HG03135 (cell line): Measurements from ENCODE around the gene TMEM178B.
"Not testable (repeated sequence)": the region's sequence is repeated elsewhere in the genome, so short reads cannot be mapped to it uniquely, and the experiment has no call there.

ENCODE experiments used
- ATAC-seq: cut with Tn5 transposase; IDR thresholded peaks from one replicate; pipeline ENCODE4 v1.9.1; 2021; ENCODE audit warnings: mild to moderate bottlenecking, moderate library complexity; ENCODE audit not compliant: unreplicated experiment

Gene TMEM178B

DNA sequence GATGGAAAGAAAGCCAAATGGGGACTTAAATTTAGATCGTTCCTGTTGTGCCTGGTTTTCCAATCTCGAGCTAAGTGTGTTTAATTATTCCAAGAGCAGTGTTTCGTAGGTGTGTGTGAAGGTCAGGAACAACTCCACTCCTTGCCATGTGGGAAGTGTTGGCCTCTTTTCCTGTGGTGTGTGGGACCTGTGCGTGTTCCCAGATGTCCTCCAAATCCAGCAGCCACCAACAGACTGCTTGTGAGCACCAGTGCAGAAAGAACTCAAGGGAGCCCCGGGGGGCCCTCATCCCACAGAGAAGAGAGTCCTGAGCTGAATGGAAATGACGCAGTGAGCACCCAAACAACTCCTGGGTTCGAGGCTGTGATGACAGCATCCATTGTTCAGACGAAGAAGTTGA, 227.7 kb downstream of the TMEM178B start:
- no peak for ATAC-seq

DNA sequence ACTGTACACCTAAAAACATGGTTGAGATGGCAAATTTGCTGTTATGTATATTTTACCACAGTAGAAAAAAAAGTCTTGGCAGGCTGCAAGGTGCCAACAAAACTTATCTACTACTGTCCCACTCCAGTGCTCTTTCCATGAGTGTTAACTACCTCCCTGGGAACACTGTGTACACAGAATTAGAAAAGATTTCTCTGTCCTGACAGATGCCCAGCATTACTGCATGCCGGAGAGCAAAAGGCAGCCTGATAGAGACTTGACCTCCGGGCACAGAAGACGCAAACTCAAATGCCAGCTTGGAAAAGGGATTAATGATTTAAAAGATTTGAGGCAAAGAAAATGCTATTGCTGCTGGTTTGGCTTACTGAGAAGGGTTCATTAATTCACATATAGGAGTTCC, 228.8 kb downstream of the TMEM178B start:
- ATAC-seq, result no peak

DNA sequence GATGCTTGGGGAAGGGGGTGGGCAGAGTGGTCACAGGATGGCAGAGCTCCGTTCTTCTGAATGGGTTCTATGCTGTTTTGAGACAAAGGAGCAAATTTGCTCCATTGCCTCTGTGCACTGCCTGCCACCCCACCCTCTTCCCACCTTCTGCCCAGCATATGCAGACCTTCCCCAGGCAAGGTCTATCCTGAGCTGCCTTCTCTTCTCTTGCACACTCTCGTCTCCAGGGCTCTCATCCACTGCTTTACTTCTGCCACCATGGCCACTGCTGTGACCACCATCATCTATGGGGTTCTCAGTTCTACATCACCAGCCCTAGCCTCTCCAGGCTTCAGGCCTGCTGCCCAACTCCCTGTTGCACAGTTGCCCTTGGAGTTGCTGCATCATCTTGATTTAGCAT, 230.4 kb downstream of the TMEM178B start:
- no peak for ATAC-seq

DNA sequence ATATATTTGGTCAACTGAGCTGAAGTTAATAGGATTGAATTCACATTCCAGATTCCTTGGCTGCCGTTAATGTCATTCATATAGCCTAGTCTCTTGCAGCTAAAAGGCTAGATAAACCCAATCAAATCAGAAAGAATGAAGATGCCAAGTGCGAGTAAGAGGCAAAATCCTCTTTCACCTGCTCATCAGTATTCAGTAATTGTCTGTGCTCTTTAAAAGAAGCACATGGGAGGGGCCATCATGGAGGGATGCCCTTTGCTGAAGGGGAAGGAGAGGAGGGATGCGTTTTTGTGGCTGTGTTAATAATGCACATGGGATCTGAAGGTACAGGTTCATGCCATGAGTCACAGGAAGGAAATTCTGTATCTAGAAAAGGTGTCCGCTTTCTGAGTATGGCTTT, 232.2 kb downstream of the TMEM178B start:
- ATAC-seq, result no peak

DNA sequence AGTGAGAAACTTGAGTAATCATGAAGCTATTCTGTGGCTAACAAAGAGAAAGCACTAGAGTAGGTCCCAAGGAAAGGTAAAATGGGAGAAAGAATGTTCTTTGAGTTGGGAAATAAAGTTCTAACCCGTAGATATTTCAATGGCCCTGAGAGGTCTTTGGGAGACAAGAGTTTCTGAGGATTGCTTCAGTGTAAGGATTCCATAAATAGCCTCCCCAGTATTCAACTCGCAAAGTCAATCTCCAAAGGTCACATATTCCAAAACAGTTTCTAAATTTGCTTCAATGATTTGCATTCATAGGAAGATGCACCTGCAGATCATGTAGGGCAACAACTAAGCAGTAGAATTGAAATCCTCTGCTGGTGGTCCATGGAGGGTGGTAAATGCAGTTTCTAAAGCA, 238.5 kb downstream of the TMEM178B start:
- no peak for ATAC-seq

DNA sequence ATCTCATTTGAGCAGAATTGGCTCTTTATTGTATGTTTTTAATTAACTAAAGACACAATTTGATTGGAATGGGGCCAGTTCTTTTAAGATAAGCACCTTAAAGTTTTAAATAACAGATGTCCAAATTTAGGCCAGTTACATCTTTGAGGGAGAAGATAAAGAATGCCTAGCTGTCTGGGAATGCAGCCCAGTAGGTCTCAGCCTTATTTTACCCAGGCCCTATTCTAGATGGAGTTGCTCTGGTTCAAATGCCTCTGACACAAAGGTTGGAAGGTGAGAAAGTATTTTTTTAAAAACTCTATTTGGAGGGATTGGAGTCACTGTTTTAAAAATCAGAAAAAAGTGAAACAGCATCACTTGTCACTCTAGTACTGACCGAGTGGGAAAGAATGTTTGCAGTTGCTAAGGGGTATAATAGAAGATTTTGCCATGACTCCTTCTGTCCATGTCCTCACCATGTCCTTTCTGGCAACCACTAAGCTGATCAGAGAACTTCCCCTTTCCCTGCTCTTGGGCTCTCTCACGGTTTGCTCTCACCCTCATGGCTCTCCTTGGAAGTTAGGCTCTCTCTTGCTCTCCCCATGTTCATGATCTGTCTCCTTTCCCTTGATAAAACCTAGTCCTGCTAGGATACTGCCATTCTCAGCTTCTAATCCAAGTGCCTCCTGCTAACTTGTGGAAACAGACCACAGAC, 239.1 kb downstream of the TMEM178B start:
- ATAC-seq, result no peak

DNA sequence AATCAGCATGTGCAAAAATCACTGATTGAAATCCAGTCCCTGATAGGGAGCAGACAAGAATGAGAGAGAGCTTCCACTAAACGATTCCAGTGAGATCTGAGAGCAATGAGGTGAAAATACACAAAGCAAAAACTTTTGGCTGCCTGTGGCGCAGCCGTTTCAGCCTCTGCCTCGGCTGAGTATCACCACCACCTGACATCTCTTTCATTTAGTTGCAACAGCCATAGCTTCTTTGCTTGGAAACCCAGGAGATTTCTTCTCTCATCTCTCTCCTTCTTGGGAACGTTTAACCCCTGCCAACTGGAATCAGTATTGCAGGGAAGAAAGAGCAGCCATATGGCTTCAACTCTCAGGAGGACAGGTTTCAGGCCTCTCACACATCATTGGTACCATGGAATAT, 240.0 kb downstream of the TMEM178B start:
- ATAC-seq, result no peak

DNA sequence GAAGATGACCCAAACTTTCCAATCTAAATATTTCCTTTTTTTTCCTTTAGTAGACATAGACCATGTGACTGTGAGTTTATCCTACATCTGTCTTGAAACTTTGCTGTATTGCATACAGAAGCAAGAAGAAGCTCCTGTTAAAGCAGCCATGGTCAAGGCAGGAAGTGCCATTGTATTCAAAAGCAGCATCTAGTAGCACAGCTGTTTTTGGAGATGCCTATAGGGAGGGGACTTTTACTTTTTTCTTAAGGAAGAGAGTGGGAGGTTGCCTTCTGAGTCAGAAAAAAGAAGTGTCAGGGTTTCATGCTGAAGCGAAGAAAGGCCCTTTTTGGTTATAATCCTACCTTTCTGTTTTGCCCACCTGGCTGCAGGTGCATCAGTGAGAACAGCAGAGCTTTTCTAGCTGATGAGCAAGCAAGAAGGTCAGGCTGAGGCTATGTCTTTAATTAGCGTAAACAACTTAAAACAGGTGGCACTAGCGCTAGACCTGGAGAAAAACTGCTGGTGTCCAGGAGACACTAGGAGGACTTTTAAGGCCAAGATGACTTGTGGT, 243.2 kb downstream of the TMEM178B start:
- ATAC-seq, result no peak

DNA sequence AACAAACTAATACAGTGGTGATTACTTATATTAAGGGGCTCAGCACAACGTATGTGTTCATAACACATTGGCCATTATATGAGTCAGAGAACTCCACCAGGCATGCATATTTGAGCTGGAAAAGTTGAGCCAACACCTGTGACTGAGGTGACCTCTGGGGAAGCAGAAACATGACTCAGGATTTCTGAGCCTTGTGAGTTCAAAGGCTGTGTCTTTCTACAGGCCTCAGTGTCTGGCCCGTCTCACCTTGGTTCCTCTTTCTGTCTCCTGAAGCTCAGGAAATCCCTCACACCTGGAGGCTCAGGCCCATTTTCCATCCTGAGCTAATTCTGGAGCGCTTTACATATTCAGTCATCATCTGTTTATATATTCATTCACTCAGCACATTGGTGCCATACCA, 246.4 kb downstream of the TMEM178B start:
- ATAC-seq, result no peak

DNA sequence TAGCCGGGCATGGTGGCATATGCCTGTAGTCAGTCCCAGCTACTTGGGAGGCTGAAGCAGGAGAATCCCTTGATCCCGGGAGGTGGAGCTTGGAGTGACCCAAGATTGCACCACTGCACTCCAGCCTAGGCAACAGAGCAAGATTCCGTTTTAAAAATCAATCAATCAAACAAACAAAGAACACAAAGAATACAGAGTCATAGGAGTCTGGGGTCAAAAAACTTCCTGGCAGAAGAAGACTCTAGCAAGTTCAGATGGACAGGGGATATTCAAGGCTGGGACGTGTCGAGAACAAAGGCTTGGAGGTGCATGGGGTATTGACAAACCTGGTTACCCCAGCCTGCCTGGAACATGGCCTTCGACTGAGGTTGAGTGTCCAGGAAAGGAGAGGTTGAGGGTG, 248.5 kb downstream of the TMEM178B start:
- ATAC-seq, result no peak

DNA sequence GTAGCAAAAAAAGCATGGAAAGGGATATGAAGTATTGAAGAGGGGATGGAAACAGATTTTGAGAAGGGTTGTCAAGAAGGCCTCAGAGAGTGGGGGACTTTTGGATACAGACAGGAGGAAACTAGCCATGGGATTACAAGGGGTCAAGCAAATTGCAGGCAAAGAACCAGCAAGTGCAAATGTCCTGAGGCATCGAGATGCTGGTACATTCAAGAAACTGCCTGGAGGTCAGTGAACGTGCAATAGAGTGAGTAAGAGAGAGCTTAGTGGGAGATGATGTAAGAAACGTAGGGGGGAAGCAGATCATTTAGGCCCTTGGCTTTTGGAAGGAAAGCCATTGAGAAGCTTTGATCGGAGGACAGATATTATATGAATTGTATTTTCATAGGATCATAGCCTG, 250.0 kb downstream of the TMEM178B start:
- no peak for ATAC-seq

DNA sequence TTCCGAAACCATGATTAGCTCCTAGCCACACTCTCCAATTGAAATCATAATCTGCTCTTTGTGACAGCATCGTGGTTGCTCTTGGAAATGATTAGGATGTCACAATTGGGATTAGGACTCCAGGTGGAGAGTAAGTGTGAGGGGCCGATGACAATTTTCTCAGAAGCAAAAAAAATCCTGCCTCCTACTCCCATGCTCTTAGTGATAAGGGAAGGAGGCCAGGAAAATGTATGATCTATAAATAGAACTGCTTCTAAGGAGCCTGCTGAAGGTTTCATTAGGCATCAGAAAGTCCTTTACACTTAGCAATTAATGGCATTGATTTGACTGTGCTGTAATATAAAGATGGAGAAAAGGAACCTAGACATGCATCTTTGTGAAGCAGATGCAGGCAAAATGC, 251.0 kb downstream of the TMEM178B start:
- ATAC-seq, result no peak

DNA sequence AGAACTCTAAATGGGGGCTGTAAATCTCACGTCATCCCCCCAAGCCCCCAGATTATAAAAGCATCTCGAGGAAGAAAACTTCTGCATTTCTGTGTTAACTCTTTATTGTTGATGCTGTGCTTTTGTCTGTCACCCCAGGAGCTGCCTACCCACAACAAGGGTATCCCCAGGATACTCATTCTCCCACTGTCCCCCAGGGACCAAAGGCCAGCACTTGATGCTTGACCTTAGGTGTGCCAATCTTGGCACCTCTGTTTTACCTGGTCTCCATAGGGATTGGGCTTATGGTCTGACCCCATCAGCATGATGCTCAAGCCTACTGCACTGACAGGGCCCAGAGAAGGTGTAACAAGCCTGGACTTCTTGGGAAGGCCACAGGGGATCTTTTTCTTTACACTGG, 251.4 kb downstream of the TMEM178B start:
- ATAC-seq, result no peak

DNA sequence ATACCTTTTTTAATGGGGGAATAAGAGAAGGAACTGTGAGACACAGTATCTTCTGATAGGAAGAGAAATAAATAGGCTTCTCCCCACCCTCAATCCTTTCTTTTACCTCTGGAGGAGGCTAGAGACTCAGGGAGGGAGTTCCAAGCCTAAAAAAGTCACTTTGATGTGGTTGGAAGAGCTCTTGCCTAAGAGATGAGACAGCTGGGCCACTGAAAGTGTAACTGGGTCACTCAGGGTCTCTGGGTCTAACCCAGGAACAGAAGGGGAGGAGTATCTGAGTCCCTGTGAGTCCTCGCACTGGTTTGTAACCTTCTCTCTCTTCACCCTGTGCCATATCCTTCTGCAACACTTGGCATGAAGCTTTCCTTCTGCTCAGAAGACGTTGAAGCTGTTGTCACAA, 254.4 kb downstream of the TMEM178B start:
- ATAC-seq, result no peak

DNA sequence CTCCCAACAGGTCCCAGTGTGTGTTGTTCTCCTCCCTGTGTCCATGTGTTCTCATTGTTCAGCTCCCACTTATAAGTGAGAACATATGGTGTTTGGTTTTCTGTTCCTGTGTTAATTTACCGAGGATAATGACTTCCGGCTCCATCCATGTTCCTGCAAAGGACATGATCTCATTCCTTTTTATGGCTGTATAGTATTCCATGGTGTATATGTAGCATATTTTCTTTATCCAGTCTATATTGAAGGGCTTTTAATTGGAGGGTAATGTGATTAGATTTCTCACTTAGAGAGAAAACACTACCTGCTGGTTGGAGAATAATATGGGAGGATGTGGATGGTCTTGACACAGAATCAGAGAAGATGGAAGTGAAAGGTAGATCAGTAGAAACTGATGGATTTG, 256.4 kb downstream of the TMEM178B start:
- not testable (repeated sequence) for ATAC-seq

DNA sequence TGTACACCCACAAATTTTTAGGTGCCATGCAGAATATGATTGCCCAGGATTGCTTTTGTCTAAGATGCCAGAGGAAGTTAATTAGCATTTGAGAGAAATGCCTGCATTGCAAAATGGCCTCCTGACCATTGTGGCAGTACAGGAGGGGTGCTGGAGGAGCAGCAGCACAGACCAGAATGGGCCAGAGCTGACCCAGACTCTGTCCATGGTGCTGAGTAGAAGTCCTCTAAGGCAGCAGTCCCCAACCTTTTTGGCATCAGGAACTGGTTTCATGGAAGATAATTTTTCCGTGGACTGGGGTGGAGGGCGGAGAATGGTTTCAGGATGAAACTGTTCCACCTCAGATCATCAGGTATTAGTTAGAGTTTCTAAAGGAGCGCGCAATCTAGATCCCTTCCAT, 259.6 kb downstream of the TMEM178B start:
- no peak for ATAC-seq

DNA sequence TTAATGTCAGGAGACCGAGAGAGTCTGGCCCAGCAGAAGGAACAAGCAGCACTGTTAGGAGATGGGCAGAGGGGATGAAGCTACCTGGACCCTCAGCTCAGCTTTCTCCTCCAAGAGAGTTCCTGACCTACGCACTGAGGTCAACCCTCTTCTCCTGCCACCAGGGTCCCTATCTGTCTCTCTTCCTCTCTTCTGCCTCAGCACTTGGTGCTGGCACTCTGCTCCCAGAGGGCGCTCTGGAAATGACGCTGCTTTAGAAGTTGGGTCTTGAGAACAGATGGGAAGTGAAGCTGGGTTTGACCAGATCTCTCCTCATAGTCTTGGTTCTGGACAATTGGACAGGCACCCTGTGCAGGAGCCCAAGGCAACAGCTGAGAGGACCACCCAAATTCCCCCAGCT, 261.3 kb downstream of the TMEM178B start:
- ATAC-seq, result no peak

DNA sequence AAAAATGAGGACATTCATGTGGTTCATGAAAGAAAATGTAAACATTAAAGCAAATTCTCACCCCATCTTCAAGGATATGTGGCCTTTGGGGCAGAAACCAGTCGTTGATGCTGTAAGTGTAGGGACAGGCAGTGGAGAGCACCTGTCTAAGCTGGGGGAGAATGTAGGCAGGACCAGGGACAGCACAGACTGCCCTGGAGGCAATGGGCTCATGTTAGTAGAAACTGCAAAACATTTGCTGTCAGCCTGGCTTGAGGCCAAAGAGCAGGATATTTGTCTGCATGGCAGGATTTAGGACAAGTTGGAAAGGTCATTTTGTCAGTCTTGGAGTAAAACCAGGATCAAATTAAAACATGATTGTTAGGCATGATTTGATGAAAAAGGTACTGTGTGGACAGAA, 265.7 kb downstream of the TMEM178B start:
- ATAC-seq, result no peak

DNA sequence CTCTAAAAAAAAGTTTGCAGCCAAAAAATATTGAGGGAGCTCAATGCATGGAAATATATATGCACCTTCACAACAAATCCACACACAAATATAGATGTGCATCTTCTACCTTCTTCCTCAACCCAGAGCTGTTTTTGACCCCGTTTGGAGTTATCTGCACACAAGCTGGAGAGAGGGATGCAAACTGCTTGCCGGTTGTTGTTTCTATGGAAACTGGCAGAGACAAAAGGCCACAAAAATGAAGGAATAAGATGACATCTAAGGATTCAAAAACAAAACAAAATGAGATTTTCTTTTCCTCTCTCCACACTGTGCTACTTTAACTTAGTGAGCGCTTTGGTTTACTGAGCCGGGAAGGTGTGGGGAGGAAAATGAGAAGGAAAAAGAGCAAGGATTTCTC, 267.1 kb downstream of the TMEM178B start:
- no peak for ATAC-seq

DNA sequence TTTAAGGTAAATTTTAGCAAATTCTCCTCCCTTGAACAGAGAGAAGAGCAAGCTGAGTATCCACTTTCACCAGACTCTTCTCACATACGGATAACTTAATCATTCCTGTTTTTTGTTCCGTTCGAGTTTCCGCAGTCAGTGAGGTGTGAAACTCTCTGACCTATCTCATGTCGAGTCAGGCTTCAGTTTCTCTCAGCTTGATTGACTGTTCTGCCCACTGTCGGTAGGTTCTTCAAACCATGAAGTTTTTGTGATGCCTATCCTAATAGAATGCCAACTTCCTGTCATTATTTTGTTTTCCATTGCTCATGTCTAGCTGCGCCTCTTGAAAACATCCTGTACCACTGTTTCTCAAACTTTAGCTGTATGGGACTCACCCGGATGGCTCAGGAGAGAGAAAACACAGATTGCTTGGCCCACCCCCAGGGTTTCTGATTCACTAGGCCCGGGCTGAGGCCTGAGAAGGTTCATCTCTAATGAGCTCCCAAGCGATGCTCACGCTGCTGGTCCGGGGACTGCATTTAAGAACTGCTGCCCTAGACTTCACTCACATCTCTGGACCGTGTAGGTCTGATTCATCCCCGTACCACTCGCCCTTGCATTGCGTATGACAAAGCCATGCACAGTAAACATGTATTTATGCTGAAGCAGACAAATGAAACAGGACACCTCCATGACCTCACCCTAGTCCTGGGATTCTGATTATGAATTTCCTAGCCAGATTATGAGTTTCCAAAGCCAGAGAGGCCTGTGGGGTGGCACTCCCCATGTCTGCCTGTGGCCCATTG, 269.0 kb downstream of the TMEM178B start:
- ATAC-seq, result no peak

DNA sequence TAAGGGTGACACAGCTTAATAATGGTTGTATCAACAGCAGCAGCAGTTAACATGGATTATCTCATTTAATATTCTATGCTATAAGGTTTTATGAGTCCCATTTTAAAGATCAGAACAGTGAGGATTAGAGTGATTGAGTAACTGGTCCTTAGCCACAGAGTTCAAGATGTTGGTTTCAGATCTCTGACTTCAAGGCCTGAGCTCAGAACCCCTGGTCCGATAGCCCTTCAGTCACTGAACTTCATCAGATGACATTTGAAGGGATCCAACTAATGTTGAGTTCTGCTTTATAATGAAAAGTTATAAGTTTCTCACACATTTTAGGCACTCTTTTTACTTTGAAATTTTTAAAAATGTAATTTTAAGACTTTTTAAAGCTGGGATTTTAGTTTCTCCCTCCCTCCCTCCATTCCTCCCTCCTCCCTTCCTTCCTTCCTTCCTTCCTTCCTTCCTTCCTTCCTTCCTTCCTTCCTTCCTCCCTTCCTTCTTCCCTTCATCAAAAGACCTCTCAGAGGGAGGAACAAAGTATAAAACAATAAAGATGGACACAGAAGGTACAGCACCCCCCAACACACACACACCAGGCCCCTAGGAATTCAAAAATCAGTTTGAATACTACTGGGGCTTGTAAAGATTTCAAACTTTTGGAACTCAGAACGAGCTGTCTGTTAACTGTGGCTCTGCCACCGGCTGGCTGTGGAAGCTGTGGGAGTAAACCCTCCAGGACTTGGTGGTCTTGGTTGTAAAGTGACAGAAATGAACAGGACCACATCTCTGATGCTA, 270.5 kb downstream of the TMEM178B start:
- ATAC-seq, result no peak

DNA sequence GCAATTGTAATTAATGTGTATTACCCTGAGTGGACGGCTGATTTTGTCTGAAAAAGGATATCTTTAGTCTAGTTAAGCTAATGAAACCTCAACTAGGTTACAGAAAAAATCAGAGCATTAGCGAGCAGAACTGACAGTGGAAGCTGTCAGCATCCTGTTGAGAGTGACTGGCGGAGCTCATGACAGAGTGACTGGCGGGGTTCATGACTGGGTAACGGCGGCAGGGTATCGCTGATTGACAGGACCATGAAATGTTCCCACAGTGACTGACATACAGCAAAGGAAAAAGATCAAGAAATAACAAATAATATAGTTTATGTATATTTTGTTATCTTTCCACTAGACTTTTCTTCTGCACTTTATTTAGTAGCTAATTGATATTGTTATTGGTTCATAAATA, 274.9 kb downstream of the TMEM178B start:
- ATAC-seq, result no peak
